ENCODE results near the gene LOXHD1. TPM values are rescaled to one million over a fixed set of nuclear protein-coding genes. Genes with fewer than 3 reads are reported as not detected.

The LOXHD1 gene
- total and polyA plus RNA-seq, 10 of the 15 experiments (the other 5 are each of a cell fraction or from before 2014, with no cell fraction given): not detected

- CTCF ChIA-PET: no interaction called here
- no TSS peak for BruUV-seq (replicated peaks)
- TF ChIP-seq ZNF687 (IDR thresholded peaks at IDR 0.05) (no peak), TARDBP (IDR thresholded peaks at IDR 0.05; ENCODE audit: borderline replicate concordance) (no peak), MYB (IDR thresholded peaks at IDR 0.05; ENCODE audit: borderline replicate concordance, low read depth, low read length) (no peak), NFXL1 (IDR thresholded peaks at IDR 0.05; ENCODE audit: borderline replicate concordance) (no peak), PBX3 (IDR thresholded peaks at IDR 0.05; ENCODE audit: insufficient replicate concordance, low read depth, low read length) (no peak), NFYA (IDR thresholded peaks at IDR 0.05; ENCODE audit: borderline replicate concordance, low read depth, low read length) (no peak), CBFB (IDR thresholded peaks at IDR 0.05; ENCODE audit: low read depth) (no peak), SUZ12 (IDR thresholded peaks at IDR 0.05; ENCODE audit: unreplicated experiment) (no peak), ATF7 (IDR thresholded peaks at IDR 0.05; ENCODE audit: low read depth) (no peak), SIX5 (IDR thresholded peaks at IDR 0.05; ENCODE audit: low read depth, low read length, severe bottlenecking) (no peak), BACH1 (IDR thresholded peaks at IDR 0.05; ENCODE audit: borderline replicate concordance) (no peak), KDM1A (IDR thresholded peaks at IDR 0.05; ENCODE audit: borderline replicate concordance) (no peak), MTA3 (IDR thresholded peaks at IDR 0.05; ENCODE audit: borderline replicate concordance, low read length) (no peak), RELB (IDR thresholded peaks at IDR 0.05; ENCODE audit: low read depth) (no peak), NKRF (conservative IDR thresholded peaks at IDR 0.05) (no peak)
These were observed 191.9 kb downstream of the LOXHD1 start for GRCh38 chr18:46464926-46465655.

More at GRCh38 chr18:46464926-46465655, 191.9 kb downstream of the LOXHD1 start:
- Histone ChIP-seq H3K79me2 (ENCODE audit: control insufficient read depth, insufficient read depth, low read length) (no peaks in the 10 kb centered on the region), H3K36me3 (ENCODE audit: control insufficient read depth in 2 of 2, insufficient read depth in 2 of 2, low read length in 1 of 2) (no peaks in the 10 kb centered on the region), H4K20me1 (ENCODE audit: control insufficient read depth, insufficient read depth) (no peaks in the 10 kb centered on the region), H3K27me3 (replicated peaks in 1 of 2; ENCODE audit: control insufficient read depth in 2 of 2, insufficient read depth in 2 of 2, low read length in 1 of 2) (peaks cover 0 to 4% of the 10 kb centered on the region in 2 experiments; a peak in 1 of 4 replicates), H3K27ac (ENCODE audit: control insufficient read depth, insufficient read depth) (no peak overlapping the region), H3K4me3 (no peak overlapping the region), H3K9ac (ENCODE audit: control insufficient read depth, insufficient read depth, low read length) (no peak overlapping the region), H2AFZ (ENCODE audit: control insufficient read depth, low read depth, low read length) (no peak overlapping the region), H3K4me1 (ENCODE audit: control insufficient read depth, insufficient read depth, low read length) (no peaks in the 10 kb centered on the region), H3K9me3 (replicated peaks; ENCODE audit: control insufficient read depth, insufficient read depth, low read length) (no peaks in the 10 kb centered on the region), H3K4me2 (ENCODE audit: control insufficient read depth, insufficient read depth) (no peak overlapping the region)
- WGBS (ENCODE audit: insufficient coverage, insufficient replicate concordance, low lambda C conversion rate, missing lambda C conversion rate): 46% methylated on average over 8 of the region's 8 CpGs
- ATAC-seq (no peak), FAIRE-seq (no peak), DNase-seq (ENCODE audit: low read depth, low spot score) (no peak)
- ChIA-PET POLR2A (no interaction called here), RAD21 (ENCODE audit: unreplicated experiment) (no interaction called here), SMC1A (ENCODE audit: uncharacterized antibody, unreplicated experiment) (no interaction called here)
- in situ Hi-C loops (cut with MboI): no loop called here
- intact Hi-C loops (cut with micrococcal nuclease; ENCODE audit: unreplicated experiment): loop anchor here (5.0 kb wide), 1 partner anchor 52 kb away; no protein-coding TSS in a partner anchor

All from GM12878 (cell line).